CD4-positive, CD25-positive, alpha-beta regulatory T cell (primary cell): ENCODE data around the gene UBE3D. TPM values are rescaled to one million over a fixed set of nuclear protein-coding genes. Genes with fewer than 3 reads are reported as not detected.

Experiments
- ATAC-seq, 2 donors: fragments of 150-1000 bp; cut with Tn5 transposase; one replicate each; pipeline ENCODE4 v1.10.0; 2021; ENCODE audit warnings: low read depth in 2 of 2, moderate number of reproducible peaks in 2 of 2, moderate library complexity in 1 of 2
- DNase-seq, 3 donors: peaks; one replicate each; pipeline versions ENCODE4 v3.0.0 to v3.0.0-alpha.2; 2012 to 2022; ENCODE audit warnings: mixed read lengths in 1 of 3
- H3K27ac ChIP-seq: one replicate; pipeline ENCODE4 v1.7.0; 2013; ENCODE audit warnings: mild to moderate bottlenecking, low read length; ENCODE audit not compliant: insufficient read depth, poor library complexity, severe bottlenecking
- H3K27me3 ChIP-seq: one replicate; pipeline ENCODE4 v1.7.0; 2013; ENCODE audit warnings: low read length; ENCODE audit not compliant: control insufficient read depth, insufficient read depth
- H3K36me3 ChIP-seq: one replicate; pipeline ENCODE4 v1.7.0; 2013; ENCODE audit warnings: mild to moderate bottlenecking, low read length, moderate library complexity; ENCODE audit not compliant: control insufficient read depth, insufficient read depth
- H3K4me1 ChIP-seq: 2 replicates; pipeline ENCODE4 v1.7.0; 2013; ENCODE audit warnings: mild to moderate bottlenecking, low read length; ENCODE audit not compliant: insufficient read depth, control insufficient read depth, poor library complexity, severe bottlenecking
- H3K4me3 ChIP-seq: one replicate; pipeline ENCODE4 v1.7.0; 2013; ENCODE audit warnings: low read depth, mild to moderate bottlenecking, low read length, moderate library complexity
- H3K9me3 ChIP-seq, 2 experiments: 1 replicate in 1 of 2; 2 replicates in 1 of 2; pipeline ENCODE4 v1.7.0; 2013; ENCODE audit warnings: low read length in 2 of 2, mild to moderate bottlenecking in 1 of 2, moderate library complexity in 1 of 2; ENCODE audit not compliant: control insufficient read depth in 2 of 2
- H3K27ac Mint-ChIP-seq, 3 donors: one replicate each; pipeline ENCODE4 v1.8.0; 2020 to 2022; ENCODE audit warnings: mild to moderate bottlenecking in 3 of 3, mixed read lengths in 3 of 3, moderate library complexity in 2 of 3
- H3K27me3 Mint-ChIP-seq: one replicate; pipeline ENCODE4 v1.8.0; 2022; ENCODE audit warnings: mild to moderate bottlenecking, mixed read lengths
- H3K36me3 Mint-ChIP-seq: one replicate; pipeline ENCODE4 v1.8.0; 2020; ENCODE audit warnings: mixed read lengths
- H3K4me1 Mint-ChIP-seq, 4 donors: one replicate each; pipeline ENCODE4 v1.8.0; 2020 to 2022; ENCODE audit warnings: mixed read lengths in 4 of 4, mild to moderate bottlenecking in 1 of 4
- H3K4me3 Mint-ChIP-seq, 4 donors: one replicate each; pipeline ENCODE4 v1.8.0; 2020 to 2022; ENCODE audit warnings: mild to moderate bottlenecking in 4 of 4, mixed read lengths in 4 of 4, moderate library complexity in 3 of 4
- H3K9me3 Mint-ChIP-seq, 7 donors: one replicate each; pipeline ENCODE4 v1.8.0; 2020 to 2022; ENCODE audit warnings: mixed read lengths in 7 of 7, mild to moderate bottlenecking in 3 of 7, moderate library complexity in 2 of 7
- polyA plus RNA-seq, 4 donors: library from polyadenylated mRNA; unstranded; fragments of 300-500 nt; fragmentation: Illumina TruSeq; gene quantifications; one replicate each; pipeline ENCODE4 v1.2.3, GENCODE V29; 2021
- total RNA-seq: library from RNA; stranded (reverse); gene quantifications from one replicate; pipeline ENCODE4 v1.2.3, GENCODE V29; 2022

Gene UBE3D
- total and polyA plus RNA-seq, 5 donors from 2014 or later = 3.8 to 7.8 (median 5.5) TPM

DNA sequence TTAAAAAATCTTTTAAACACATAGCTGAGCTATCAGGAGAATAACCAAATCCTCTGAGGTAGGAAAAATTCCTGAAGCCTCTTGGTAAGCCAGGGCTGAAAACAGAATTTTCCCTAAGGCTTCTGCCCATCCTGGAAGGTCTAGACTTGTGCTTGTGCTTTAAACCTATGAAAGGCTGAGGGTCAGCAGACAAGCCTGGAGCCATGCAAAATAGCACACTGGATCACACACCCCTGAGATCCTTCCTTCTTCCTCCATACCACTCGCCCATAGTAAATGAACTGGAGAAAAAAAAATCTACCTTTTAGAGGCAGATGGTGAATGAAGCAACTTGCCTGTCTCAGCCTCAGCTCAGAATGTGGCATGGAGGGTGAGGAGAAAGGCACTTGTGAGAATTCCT, 144.4 kb downstream of the UBE3D start:
- no peaks in the 10 kb centered on the region for H3K27me3 Mint-ChIP-seq
- no peak overlapping the region for H3K27ac Mint-ChIP-seq
- Histone ChIP-seq H3K36me3 (no peaks in the 10 kb centered on the region), H3K4me3 (no peak overlapping the region), H3K9me3 (no peaks in the 10 kb centered on the region), H3K27ac (no peak overlapping the region), H3K4me1 (no peaks in the 10 kb centered on the region), H3K27me3 (no peaks in the 10 kb centered on the region)
- peaks cover 17% of the 10 kb centered on the region for H3K36me3 Mint-ChIP-seq
- H3K9me3 Mint-ChIP-seq = peaks cover 0 to 15% (median 0%) of the 10 kb centered on the region in 7 donors
- no peak overlapping the region for H3K4me3 Mint-ChIP-seq
- DNase-seq (no peak), ATAC-seq (no peak)
- no peaks in the 10 kb centered on the region for H3K4me1 Mint-ChIP-seq

DNA sequence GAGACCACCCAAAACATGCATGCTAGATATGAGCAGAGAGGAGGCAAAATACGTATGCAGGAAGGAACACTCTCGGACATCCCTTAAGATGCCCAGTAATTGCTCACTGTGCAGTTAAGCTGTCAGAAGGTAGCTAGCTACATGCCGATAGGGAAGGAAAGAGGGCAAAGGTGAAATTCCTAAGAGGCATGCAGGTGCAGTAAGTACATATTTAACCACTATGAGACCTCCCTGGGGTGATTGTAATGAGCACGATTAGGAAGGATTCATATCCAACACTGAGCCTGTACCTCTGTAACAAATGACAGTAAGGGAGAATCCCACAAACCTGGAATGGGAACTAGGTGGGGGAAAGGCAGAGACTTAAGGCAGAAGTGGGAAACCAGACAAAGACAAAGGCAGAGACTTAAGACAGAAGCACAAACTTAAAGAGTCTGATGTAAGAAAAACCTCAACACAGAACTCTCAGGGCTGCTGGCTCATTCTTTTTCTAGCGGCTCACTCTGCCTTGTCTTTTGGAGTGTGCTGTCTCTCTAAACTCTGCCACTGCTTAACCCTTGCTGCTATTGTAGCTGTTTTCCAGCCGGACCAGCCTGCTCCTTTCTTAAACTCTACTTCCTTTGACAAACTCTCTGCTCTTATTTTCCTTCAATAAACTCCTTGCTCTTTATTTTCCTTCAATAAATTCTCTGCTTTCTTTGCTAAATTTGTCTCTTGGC, 148.1 kb downstream of the UBE3D start:
- Histone ChIP-seq H3K4me3 (no peak overlapping the region), H3K27me3 (no peaks in the 10 kb centered on the region), H3K27ac (no peak overlapping the region), H3K4me1 (no peaks in the 10 kb centered on the region), H3K36me3 (no peaks in the 10 kb centered on the region), H3K9me3 (no peaks in the 10 kb centered on the region)
- Mint-ChIP-seq H3K27ac (no peak overlapping the region), H3K4me1 (no peaks in the 10 kb centered on the region), H3K27me3 (no peaks in the 10 kb centered on the region), H3K9me3 (peaks cover 0 to 15% (median 0%) of the 10 kb centered on the region in 7 donors), H3K4me3 (no peak overlapping the region), H3K36me3 (peaks cover 18% of the 10 kb centered on the region)
- ATAC-seq = no peak
- DNase-seq = no peak

DNA sequence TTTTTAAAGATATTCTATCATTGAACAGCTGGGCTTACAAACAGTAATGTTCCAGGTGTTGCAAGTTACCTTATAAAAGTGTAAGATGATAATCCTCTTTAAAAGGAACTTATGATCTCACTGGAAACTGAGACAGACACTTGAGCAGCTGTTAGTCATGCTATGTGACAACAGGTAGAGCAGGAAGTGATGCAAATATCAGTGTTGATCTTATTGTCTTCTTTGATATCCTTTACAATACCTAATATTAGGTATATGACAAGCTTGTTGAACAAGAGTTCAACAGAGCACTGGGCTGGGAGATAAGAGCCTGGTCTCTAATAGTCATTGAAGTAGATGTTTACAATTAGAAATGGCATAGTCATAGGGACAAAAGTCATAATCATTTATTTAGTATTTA, 150.0 kb downstream of the UBE3D start:
- no peak for DNase-seq
- ATAC-seq = no peak
- H3K27ac Mint-ChIP-seq = no peak overlapping the region
- no peaks in the 10 kb centered on the region for H3K27me3 ChIP-seq
- H3K4me3 ChIP-seq = no peak overlapping the region
- no peak overlapping the region for H3K4me3 Mint-ChIP-seq
- no peaks in the 10 kb centered on the region for H3K4me1 ChIP-seq
- H3K27ac ChIP-seq = no peak overlapping the region
- no peaks in the 10 kb centered on the region for H3K36me3 ChIP-seq
- no peaks in the 10 kb centered on the region for H3K9me3 ChIP-seq
- peaks cover 0 to 8% (median 0%) of the 10 kb centered on the region in 7 donors for H3K9me3 Mint-ChIP-seq
- peaks cover 13% of the 10 kb centered on the region for H3K36me3 Mint-ChIP-seq
- H3K4me1 Mint-ChIP-seq = no peaks in the 10 kb centered on the region
- H3K27me3 Mint-ChIP-seq = no peaks in the 10 kb centered on the region

DNA sequence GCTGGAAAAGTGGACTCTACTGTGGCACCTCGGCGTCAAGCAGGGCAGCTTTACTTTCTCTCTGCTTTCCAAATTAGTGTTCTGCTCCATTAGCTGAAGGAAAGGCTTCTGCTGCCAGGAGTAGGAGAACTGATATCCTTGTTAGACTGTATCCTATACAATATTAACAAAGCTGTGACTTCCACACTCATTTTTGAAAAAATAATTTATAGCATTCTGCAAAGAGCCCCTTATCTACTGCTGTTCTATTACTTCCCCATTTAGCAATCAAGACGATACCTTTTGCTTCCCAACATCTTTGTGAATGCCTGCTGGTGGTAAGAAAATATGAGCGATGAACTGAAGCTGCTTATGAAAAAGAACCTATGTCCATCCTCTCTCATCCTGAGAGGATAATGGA, 151.1 kb downstream of the UBE3D start:
- DNase-seq = no peak
- H3K9me3 ChIP-seq = no peaks in the 10 kb centered on the region
- H3K4me1 ChIP-seq = no peaks in the 10 kb centered on the region
- no peak overlapping the region for H3K4me3 Mint-ChIP-seq
- no peaks in the 10 kb centered on the region for H3K36me3 ChIP-seq
- H3K27me3 Mint-ChIP-seq = no peaks in the 10 kb centered on the region
- H3K27ac ChIP-seq = no peak overlapping the region
- H3K4me1 Mint-ChIP-seq = no peaks in the 10 kb centered on the region
- peaks cover 13% of the 10 kb centered on the region for H3K36me3 Mint-ChIP-seq
- H3K4me3 ChIP-seq = no peak overlapping the region
- no peaks in the 10 kb centered on the region for H3K27me3 ChIP-seq
- no peak for ATAC-seq
- H3K9me3 Mint-ChIP-seq = peaks cover 0 to 8% (median 0%) of the 10 kb centered on the region in 7 donors
- H3K27ac Mint-ChIP-seq = no peak overlapping the region

DNA sequence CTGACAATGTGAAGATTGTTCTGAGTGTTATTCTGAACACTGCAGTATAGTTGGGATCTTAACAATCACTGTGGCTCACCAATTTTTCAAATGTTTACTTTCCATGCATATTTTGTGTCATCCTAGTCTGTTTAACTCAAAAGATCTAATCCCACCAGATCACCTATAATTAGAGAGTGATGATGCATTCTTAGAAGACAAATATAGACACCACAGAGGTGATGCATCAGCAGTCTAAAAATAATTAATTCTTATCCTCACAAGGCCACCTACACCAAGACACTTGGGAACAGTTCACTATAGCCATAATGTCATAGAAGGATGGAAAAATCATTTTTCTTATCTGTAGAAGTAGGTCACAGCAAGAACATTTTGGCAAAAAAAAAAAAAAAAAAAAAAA, 154.8 kb downstream of the UBE3D start:
- Histone ChIP-seq H3K36me3 (no peaks in the 10 kb centered on the region), H3K27ac (no peak overlapping the region), H3K4me3 (no peak overlapping the region), H3K27me3 (no peaks in the 10 kb centered on the region), H3K9me3 (no peaks in the 10 kb centered on the region), H3K4me1 (no peaks in the 10 kb centered on the region)
- Mint-ChIP-seq H3K36me3 (peaks cover 5% of the 10 kb centered on the region), H3K4me3 (no peak overlapping the region), H3K9me3 (no peaks in the 10 kb centered on the region), H3K27ac (no peak overlapping the region), H3K27me3 (no peaks in the 10 kb centered on the region), H3K4me1 (peaks cover 0 to 2% (median 0%) of the 10 kb centered on the region in 4 donors)
- no peak for DNase-seq
- ATAC-seq = no peak

DNA sequence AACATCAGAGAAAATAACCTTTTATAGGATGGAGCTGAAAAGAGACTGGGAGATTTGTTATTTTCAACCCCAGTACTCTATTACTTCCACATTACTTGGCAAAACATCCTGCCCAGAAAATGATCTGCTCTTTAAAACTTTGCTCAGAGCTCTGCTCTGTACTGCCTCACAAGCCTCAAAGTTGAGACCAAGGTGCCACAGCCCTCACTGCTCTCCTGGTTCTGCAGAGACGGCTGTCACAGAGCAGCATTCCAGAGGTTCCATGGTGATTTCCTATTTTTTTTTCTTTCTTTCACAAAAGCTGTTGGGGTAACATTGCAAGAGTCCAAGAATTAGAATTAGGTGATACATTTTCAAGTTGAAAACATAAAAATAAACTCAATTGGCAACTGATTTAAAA, 155.2 kb downstream of the UBE3D start:
- no peak overlapping the region for H3K4me3 ChIP-seq
- H3K4me1 Mint-ChIP-seq = peaks cover 0 to 2% (median 0%) of the 10 kb centered on the region in 4 donors
- ATAC-seq (no peak), DNase-seq (no peak)
- peaks cover 5% of the 10 kb centered on the region for H3K36me3 Mint-ChIP-seq
- H3K27ac ChIP-seq = no peak overlapping the region
- H3K27me3 ChIP-seq = no peaks in the 10 kb centered on the region
- no peaks in the 10 kb centered on the region for H3K9me3 Mint-ChIP-seq
- no peaks in the 10 kb centered on the region for H3K27me3 Mint-ChIP-seq
- H3K4me1 ChIP-seq = no peaks in the 10 kb centered on the region
- H3K27ac Mint-ChIP-seq = no peak overlapping the region
- H3K36me3 ChIP-seq = no peaks in the 10 kb centered on the region
- no peak overlapping the region for H3K4me3 Mint-ChIP-seq
- H3K9me3 ChIP-seq = no peaks in the 10 kb centered on the region

DNA sequence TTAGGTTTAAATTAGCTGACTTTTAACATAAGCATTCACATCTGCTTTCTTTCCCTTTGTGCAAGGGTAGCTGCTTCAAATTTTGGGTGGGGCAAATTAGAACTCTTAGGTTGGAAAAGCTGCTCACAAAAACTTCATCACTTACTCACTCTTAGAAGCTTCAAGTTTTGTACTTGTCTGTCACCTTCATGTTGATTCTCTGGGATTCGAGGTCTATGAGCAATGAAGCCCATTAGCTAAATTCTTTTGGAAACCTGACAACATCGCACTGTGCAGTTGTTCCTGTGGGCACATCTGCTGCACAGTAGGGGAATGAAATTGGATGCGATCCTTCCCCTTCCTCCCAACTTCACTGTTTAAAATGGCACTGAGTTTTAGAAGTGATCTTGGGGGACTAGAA, 156.1 kb downstream of the UBE3D start:
- no peak for DNase-seq

DNA sequence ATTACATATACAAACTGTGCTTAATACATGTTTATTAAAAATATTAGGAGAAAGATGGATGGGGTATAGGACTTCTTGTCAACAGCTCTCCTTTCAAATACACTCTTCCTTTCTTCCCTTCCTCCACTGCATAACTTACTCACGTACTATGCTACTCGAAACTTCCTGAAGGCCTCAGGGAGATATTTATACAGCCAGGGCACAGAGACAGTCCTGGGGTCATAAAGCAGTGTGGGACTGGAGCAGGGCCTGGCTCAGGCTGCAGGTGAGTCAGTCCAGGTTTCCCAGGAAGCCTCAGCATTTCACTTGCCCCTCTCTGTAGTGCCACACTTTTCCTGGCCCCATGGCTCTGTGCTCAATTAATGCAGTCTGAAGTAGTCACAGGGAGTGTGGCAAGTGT, 157.0 kb downstream of the UBE3D start:
- DNase-seq = no peak
- Histone ChIP-seq H3K27ac (no peak overlapping the region), H3K27me3 (no peaks in the 10 kb centered on the region), H3K4me1 (no peaks in the 10 kb centered on the region), H3K36me3 (no peaks in the 10 kb centered on the region), H3K9me3 (no peaks in the 10 kb centered on the region), H3K4me3 (no peak overlapping the region)
- no peaks in the 10 kb centered on the region for H3K27me3 Mint-ChIP-seq
- peaks cover 0 to 2% (median 0%) of the 10 kb centered on the region in 4 donors for H3K4me1 Mint-ChIP-seq
- H3K4me3 Mint-ChIP-seq = no peak overlapping the region
- no peaks in the 10 kb centered on the region for H3K36me3 Mint-ChIP-seq
- H3K27ac Mint-ChIP-seq = no peak overlapping the region
- no peak for ATAC-seq
- no peaks in the 10 kb centered on the region for H3K9me3 Mint-ChIP-seq

More for the DNA sequence above, 156.1 kb downstream of the UBE3D start:
- no peaks in the 10 kb centered on the region for H3K9me3 ChIP-seq
- H3K36me3 ChIP-seq = no peaks in the 10 kb centered on the region
- Mint-ChIP-seq H3K9me3 (no peaks in the 10 kb centered on the region), H3K4me1 (peaks cover 0 to 2% (median 0%) of the 10 kb centered on the region in 4 donors), H3K27ac (no peak overlapping the region), H3K27me3 (no peaks in the 10 kb centered on the region), H3K36me3 (no peaks in the 10 kb centered on the region), H3K4me3 (no peak overlapping the region)
- no peak for ATAC-seq
- H3K4me3 ChIP-seq = no peak overlapping the region
- H3K27ac ChIP-seq = no peak overlapping the region
- no peaks in the 10 kb centered on the region for H3K27me3 ChIP-seq
- no peaks in the 10 kb centered on the region for H3K4me1 ChIP-seq
